ENCODE measurements around the gene MEN1. TPM values are rescaled to one million over a fixed set of nuclear protein-coding genes. Genes with fewer than 3 reads are reported as not detected.

The MEN1 gene
- total and polyA plus RNA-seq, 9 of the 15 experiments (the other 6 are each of a cell fraction or from before 2014, with no cell fraction given), result 3.4 to 57.2 (median 19.3) TPM

DNA sequence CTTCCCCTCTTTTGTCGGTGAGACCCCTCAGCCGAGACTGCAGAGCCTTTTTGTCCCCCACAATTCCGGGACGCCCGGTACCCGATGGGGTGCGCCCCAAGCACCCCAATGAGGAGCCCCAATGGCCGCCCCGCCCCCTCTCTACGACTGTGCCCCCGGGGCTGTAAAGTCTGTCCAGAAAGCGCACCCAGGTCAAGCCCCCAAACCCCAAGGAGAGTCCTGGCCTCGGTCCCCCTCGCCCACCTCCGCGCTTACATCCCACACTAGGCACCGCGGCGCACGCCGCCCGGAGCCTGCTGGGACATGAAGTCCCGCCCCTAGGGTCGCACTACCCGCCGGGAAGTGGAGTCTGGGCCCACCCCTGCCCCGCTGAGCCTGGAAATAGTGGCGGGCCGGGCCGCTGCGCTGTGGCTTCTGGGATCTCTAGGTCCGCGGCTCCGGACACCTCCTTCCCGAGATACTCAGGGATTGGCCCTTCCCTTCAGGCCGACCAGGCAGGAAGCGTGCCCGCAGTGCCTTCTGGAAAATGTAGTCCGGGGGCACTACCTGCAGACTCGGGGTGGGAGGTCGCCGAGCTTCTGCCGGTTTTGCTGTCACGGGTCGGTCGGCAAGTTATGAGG is at the start of gene MEN1 (continued):
- TF ChIP-seq, protein P1, sequence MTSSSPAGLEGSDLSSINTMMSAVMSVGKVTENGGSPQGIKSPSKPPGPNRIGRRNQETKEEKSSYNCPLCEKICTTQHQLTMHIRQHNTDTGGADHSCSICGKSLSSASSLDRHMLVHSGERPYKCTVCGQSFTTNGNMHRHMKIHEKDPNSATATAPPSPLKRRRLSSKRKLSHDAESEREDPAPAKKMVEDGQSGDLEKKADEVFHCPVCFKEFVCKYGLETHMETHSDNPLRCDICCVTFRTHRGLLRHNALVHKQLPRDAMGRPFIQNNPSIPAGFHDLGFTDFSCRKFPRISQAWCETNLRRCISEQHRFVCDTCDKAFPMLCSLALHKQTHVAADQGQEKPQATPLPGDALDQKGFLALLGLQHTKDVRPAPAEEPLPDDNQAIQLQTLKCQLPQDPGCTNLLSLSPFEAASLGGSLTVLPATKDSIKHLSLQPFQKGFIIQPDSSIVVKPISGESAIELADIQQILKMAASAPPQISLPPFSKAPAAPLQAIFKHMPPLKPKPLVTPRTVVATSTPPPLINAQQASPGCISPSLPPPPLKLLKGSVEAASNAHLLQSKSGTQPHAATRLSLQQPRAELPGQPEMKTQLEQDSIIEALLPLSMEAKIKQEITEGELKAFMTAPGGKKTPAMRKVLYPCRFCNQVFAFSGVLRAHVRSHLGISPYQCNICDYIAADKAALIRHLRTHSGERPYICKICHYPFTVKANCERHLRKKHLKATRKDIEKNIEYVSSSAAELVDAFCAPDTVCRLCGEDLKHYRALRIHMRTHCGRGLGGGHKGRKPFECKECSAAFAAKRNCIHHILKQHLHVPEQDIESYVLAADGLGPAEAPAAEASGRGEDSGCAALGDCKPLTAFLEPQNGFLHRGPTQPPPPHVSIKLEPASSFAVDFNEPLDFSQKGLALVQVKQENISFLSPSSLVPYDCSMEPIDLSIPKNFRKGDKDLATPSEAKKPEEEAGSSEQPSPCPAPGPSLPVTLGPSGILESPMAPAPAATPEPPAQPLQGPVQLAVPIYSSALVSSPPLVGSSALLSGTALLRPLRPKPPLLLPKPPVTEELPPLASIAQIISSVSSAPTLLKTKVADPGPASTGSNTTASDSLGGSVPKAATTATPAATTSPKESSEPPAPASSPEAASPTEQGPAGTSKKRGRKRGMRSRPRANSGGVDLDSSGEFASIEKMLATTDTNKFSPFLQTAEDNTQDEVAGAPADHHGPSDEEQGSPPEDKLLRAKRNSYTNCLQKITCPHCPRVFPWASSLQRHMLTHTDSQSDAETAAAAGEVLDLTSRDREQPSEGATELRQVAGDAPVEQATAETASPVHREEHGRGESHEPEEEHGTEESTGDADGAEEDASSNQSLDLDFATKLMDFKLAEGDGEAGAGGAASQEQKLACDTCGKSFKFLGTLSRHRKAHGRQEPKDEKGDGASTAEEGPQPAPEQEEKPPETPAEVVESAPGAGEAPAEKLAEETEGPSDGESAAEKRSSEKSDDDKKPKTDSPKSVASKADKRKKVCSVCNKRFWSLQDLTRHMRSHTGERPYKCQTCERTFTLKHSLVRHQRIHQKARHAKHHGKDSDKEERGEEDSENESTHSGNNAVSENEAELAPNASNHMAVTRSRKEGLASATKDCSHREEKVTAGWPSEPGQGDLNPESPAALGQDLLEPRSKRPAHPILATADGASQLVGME (CRISPR knock-in tag; IDR thresholded peaks at IDR 0.05), result no peak
- TF ChIP-seq ZNF561 (CRISPR knock-in tag; conservative IDR thresholded peaks at IDR 0.05), result no peak
- no peak for TF ChIP-seq MEF2D (tag; conservative IDR thresholded peaks at IDR 0.05; ENCODE audit: low read depth)
- no peak for TF ChIP-seq MCM5 (IDR thresholded peaks at IDR 0.05; ENCODE audit: low read depth)
- peak; percentile 91 for TF ChIP-seq GABPB1 (CRISPR knock-in tag; IDR thresholded peaks at IDR 0.05)
- TF ChIP-seq, protein P2, sequence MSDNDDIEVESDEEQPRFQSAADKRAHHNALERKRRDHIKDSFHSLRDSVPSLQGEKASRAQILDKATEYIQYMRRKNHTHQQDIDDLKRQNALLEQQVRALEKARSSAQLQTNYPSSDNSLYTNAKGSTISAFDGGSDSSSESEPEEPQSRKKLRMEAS (CRISPR knock-in tag; IDR thresholded peaks at IDR 0.05), result peak; percentile 39
- TF ChIP-seq TRIM28 (IDR thresholded peaks at IDR 0.05), result no peak
- TF ChIP-seq ZNF316 (IDR thresholded peaks at IDR 0.05), result no peak
- TF ChIP-seq, protein P3, sequence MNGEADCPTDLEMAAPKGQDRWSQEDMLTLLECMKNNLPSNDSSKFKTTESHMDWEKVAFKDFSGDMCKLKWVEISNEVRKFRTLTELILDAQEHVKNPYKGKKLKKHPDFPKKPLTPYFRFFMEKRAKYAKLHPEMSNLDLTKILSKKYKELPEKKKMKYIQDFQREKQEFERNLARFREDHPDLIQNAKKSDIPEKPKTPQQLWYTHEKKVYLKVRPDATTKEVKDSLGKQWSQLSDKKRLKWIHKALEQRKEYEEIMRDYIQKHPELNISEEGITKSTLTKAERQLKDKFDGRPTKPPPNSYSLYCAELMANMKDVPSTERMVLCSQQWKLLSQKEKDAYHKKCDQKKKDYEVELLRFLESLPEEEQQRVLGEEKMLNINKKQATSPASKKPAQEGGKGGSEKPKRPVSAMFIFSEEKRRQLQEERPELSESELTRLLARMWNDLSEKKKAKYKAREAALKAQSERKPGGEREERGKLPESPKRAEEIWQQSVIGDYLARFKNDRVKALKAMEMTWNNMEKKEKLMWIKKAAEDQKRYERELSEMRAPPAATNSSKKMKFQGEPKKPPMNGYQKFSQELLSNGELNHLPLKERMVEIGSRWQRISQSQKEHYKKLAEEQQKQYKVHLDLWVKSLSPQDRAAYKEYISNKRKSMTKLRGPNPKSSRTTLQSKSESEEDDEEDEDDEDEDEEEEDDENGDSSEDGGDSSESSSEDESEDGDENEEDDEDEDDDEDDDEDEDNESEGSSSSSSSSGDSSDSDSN (IDR thresholded peaks at IDR 0.05; ENCODE audit: borderline replicate concordance in 1 of 2, low read depth in 2 of 2, low read length in 2 of 2), result peak; percentile 47 to 86; a peak in 2 of 4 replicates
- TF ChIP-seq CHD4 (IDR thresholded peaks at IDR 0.05; ENCODE audit: insufficient read depth, insufficient replicate concordance, low read depth, low read length, poor library complexity, severe bottlenecking), result no peak
- TF ChIP-seq EHMT2 (IDR thresholded peaks at IDR 0.05), result no peak
- TF ChIP-seq DPF2 (IDR thresholded peaks at IDR 0.05), result no peak
- TF ChIP-seq ILK (tag; IDR thresholded peaks at IDR 0.05; ENCODE audit: borderline replicate concordance, low read depth), result no peak
- TF ChIP-seq ZNF764 (CRISPR knock-in tag; IDR thresholded peaks at IDR 0.05; ENCODE audit: low read depth), result no peak
- TF ChIP-seq ERF (CRISPR knock-in tag; IDR thresholded peaks at IDR 0.05), result no peak
- no peak for TF ChIP-seq NR4A1 (CRISPR knock-in tag; IDR thresholded peaks at IDR 0.05)
- TF ChIP-seq NR4A1 (tag; IDR thresholded peaks at IDR 0.05), result no peak
- TF ChIP-seq, protein P4, sequence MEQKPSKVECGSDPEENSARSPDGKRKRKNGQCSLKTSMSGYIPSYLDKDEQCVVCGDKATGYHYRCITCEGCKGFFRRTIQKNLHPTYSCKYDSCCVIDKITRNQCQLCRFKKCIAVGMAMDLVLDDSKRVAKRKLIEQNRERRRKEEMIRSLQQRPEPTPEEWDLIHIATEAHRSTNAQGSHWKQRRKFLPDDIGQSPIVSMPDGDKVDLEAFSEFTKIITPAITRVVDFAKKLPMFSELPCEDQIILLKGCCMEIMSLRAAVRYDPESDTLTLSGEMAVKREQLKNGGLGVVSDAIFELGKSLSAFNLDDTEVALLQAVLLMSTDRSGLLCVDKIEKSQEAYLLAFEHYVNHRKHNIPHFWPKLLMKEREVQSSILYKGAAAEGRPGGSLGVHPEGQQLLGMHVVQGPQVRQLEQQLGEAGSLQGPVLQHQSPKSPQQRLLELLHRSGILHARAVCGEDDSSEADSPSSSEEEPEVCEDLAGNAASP (IDR thresholded peaks at IDR 0.05), result no peak
- no peak for TF ChIP-seq POLR2AphosphoS2 (IDR thresholded peaks at IDR 0.05; ENCODE audit: low read length)
- no peak for TF ChIP-seq ARNT (IDR thresholded peaks at IDR 0.05)
